Osteoblast (primary cell): ENCODE measurements around the gene ADAT1. TPM values are rescaled to one million over a fixed set of nuclear protein-coding genes. Genes with fewer than 3 reads are reported as not detected.

Source experiments
- DNase-seq: peaks from one replicate; pipeline ENCODE4 v3.0.0; 2011; ENCODE audit warnings: low spot score, mixed read lengths; ENCODE audit not compliant: insufficient read length; ENCODE audit errors: missing footprints
- H2AFZ ChIP-seq: 2 replicates; pipeline ENCODE4 v1.6.0; 2011; ENCODE audit warnings: mild to moderate bottlenecking, low read length
- H3K27ac ChIP-seq: 2 replicates; pipeline ENCODE4 v1.5.1; 2011; ENCODE audit warnings: mild to moderate bottlenecking, low read depth, low read length, moderate library complexity
- H3K27me3 ChIP-seq: 2 replicates; pipeline ENCODE4 v1.6.0; 2012; ENCODE audit warnings: mild to moderate bottlenecking, control low read depth, inconsistent platforms, low read length, moderate library complexity; ENCODE audit not compliant: insufficient read depth
- H3K36me3 ChIP-seq: 2 replicates; pipeline ENCODE4 v1.5.1; 2011; ENCODE audit warnings: mild to moderate bottlenecking, low read length, control low read depth, moderate library complexity; ENCODE audit not compliant: insufficient read depth
- H3K4me1 ChIP-seq: 2 replicates; pipeline ENCODE4 v1.5.1; 2011; ENCODE audit warnings: mild to moderate bottlenecking, low read length, control low read depth, moderate library complexity; ENCODE audit not compliant: insufficient read depth
- H3K4me2 ChIP-seq: 2 replicates; pipeline ENCODE4 v1.6.0; 2011; ENCODE audit warnings: mild to moderate bottlenecking, low read length; ENCODE audit not compliant: insufficient read depth
- H3K4me3 ChIP-seq: fragments of 200-600 bp; sonication (generic); 3 replicates; pipeline ENCODE4 v1.5.1; 2012; ENCODE audit warnings: mild to moderate bottlenecking, low read length, inconsistent platforms; ENCODE audit not compliant: insufficient read depth
- H3K79me2 ChIP-seq: 2 replicates; pipeline ENCODE4 v1.6.0; 2012; ENCODE audit warnings: mild to moderate bottlenecking, low read length, control low read depth, inconsistent platforms; ENCODE audit not compliant: insufficient read depth
- H3K9me3 ChIP-seq: 2 replicates; pipeline ENCODE4 v1.5.1; 2011; ENCODE audit warnings: low read depth, low read length, control low read depth
- H4K20me1 ChIP-seq: 2 replicates; pipeline ENCODE4 v1.6.0; 2012; ENCODE audit warnings: mild to moderate bottlenecking, low read length, control low read depth; ENCODE audit not compliant: insufficient read depth
- total RNA-seq: library from RNA; depleted of rRNA; stranded (reverse); fragments of >200 nt; gene quantifications from 2 replicates; pipeline ENCODE4 v1.2.3, GENCODE V29; 2012
- TF ChIP-seq, protein P1 (sequence below): IDR thresholded peaks from 2 replicates; pipeline ENCODE4 v1.5.1; 2011; ENCODE audit warnings: mild to moderate bottlenecking, low read depth, low read length, moderate library complexity; ENCODE audit errors: extremely low read depth

The ADAT1 gene
- total RNA-seq, 1 donor: 46.0 TPM

DNA sequence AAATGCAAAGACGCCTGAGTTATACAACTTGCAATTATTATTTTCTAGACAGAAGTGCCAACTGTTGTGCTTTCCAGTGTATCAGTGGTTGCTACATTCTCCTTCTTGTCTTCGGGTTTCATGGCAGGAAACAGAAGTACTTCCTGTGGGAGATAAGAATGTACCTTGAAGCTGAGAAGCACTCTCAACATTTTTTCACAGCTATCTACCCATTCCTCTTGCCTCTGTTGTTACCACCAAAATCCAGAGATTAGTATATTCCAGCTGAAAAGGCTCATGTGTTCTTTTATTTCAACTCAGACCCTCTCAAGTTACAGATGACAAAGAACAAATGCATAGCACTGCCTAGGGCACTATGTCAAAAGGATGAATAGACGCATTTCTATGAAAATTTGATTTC, 4.8 kb upstream of the ADAT1 start:
- Histone ChIP-seq H3K4me1 (peaks cover 5% of the 10 kb centered on the region), H3K9me3 (no peaks in the 10 kb centered on the region), H2AFZ (no peak overlapping the region), H3K36me3 (peaks cover 68% of the 10 kb centered on the region), H4K20me1 (no peaks in the 10 kb centered on the region), H3K4me2 (no peak overlapping the region), H3K27ac (no peak overlapping the region), H3K27me3 (no peaks in the 10 kb centered on the region), H3K79me2 (no peaks in the 10 kb centered on the region), H3K4me3 (no peak overlapping the region)
- TF ChIP-seq, protein P1, sequence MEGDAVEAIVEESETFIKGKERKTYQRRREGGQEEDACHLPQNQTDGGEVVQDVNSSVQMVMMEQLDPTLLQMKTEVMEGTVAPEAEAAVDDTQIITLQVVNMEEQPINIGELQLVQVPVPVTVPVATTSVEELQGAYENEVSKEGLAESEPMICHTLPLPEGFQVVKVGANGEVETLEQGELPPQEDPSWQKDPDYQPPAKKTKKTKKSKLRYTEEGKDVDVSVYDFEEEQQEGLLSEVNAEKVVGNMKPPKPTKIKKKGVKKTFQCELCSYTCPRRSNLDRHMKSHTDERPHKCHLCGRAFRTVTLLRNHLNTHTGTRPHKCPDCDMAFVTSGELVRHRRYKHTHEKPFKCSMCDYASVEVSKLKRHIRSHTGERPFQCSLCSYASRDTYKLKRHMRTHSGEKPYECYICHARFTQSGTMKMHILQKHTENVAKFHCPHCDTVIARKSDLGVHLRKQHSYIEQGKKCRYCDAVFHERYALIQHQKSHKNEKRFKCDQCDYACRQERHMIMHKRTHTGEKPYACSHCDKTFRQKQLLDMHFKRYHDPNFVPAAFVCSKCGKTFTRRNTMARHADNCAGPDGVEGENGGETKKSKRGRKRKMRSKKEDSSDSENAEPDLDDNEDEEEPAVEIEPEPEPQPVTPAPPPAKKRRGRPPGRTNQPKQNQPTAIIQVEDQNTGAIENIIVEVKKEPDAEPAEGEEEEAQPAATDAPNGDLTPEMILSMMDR: no peak
- no peak for DNase-seq

DNA sequence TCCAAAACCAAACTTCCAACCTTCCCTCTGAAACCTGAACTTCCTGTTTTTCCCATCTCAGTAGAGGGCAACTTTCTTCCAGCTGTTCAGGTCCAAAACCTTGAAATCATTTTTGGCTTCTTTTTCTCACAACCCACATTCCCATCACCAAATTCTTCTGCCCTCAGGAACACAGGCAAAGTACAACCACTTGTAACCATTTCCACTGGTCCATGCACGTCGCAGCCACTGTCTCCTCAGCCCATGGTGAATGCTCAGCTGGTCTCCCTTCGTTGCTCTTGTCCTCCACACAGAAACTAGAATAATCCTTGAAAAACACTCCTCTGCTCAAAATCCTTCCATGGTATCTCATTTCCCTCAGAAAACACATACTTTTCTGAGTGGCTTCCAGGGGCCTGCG, 3.7 kb upstream of the ADAT1 start:
- no peak overlapping the region for H3K4me2 ChIP-seq
- no peaks in the 10 kb centered on the region for H3K27me3 ChIP-seq
- no peak overlapping the region for H3K4me3 ChIP-seq
- no peaks in the 10 kb centered on the region for H3K9me3 ChIP-seq
- no peak overlapping the region for H2AFZ ChIP-seq
- no peak overlapping the region for H3K27ac ChIP-seq
- H3K79me2 ChIP-seq: peaks cover 8% of the 10 kb centered on the region
- no peak for DNase-seq
- TF ChIP-seq, protein P1: no peak
- H3K4me1 ChIP-seq: peaks cover 11% of the 10 kb centered on the region
- peaks cover 59% of the 10 kb centered on the region for H3K36me3 ChIP-seq
- H4K20me1 ChIP-seq: no peaks in the 10 kb centered on the region

DNA sequence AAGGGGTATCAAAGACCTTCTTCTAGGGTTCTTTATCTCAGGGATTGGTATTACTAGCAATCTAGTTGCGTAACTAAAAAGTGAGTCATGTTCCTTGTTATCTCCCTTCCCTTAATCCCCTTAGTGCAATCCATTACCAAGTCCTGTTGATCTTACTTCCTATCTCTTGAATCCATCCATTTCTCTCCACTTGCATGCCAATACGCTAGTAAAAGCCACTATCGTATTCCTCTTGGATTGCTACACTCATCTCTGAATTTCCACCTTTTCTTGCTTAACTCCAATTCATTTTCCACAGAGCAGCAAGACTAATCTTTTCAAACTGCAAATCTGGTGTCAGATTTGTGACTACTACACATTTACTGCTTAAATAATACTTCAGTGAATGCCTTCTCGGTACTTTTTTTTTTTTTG, 1.8 kb upstream of the ADAT1 start:
- TF ChIP-seq, protein P1: no peak
- Histone ChIP-seq H3K4me1 (peaks cover 17% of the 10 kb centered on the region), H2AFZ (no peak overlapping the region), H3K36me3 (peaks cover 49% of the 10 kb centered on the region), H3K4me2 (no peak overlapping the region), H3K4me3 (no peak overlapping the region), H3K27me3 (no peaks in the 10 kb centered on the region), H4K20me1 (no peaks in the 10 kb centered on the region), H3K79me2 (peaks cover 12% of the 10 kb centered on the region), H3K9me3 (no peaks in the 10 kb centered on the region), H3K27ac (no peak overlapping the region)
- DNase-seq: no peak

DNA sequence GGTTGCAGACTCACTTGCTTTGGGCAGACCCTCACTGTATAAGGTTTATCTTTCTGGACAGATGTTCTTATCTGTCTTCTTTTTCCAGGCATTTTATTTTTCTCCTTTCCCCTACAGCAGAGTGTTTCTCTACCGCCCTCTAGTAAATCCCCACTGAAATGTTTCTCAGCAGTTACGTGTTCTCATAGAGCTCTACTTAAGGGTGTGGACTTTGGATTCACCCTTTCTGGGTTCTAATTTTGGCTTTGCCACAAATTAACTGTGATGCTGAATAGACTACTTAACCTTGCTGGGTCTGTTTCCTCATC, 2.0 kb downstream of the ADAT1 start:
- peaks cover 41% of the 10 kb centered on the region for H3K36me3 ChIP-seq
- peaks cover 12% of the 10 kb centered on the region for H3K79me2 ChIP-seq
- H3K4me3 ChIP-seq: no peak overlapping the region
- peak overlapping the region; percentile 85 for H3K4me2 ChIP-seq
- H3K27me3 ChIP-seq: no peaks in the 10 kb centered on the region
- no peak overlapping the region for H2AFZ ChIP-seq
- TF ChIP-seq, protein P1: peak; percentile 53
- peaks cover 17% of the 10 kb centered on the region for H3K4me1 ChIP-seq
- no peaks in the 10 kb centered on the region for H4K20me1 ChIP-seq
- no peak overlapping the region for H3K27ac ChIP-seq
- H3K9me3 ChIP-seq: no peaks in the 10 kb centered on the region
- no peak for DNase-seq
